Measurements from ENCODE around the gene ATP2C2. TPM values are rescaled to one million over a fixed set of nuclear protein-coding genes. Genes with fewer than 3 reads are reported as not detected.
"Not testable (repeated sequence)": the region's sequence is repeated elsewhere in the genome, so short reads cannot be mapped to it uniquely, and the experiment has no call there.

The ATP2C2 gene
- total RNA-seq, 2 experiments from 2014 or later: not detected

DNA sequence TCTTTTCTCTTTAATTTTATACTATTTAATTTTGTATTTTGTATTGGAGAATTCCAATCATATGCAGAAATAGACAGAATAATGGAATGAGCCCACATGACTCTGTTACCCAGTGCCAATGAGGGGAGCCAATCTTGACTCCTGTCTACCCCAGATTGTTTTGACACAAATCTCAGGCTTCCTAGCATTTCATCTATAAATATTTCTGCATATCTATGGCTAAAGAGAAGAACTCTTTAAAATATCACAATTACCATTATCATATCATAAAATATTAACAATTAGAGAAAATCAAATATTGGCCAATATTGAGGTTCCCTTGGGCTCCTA, 23.7 kb downstream of the ATP2C2 start:
- H3K27ac Mint-ChIP-seq: no peak overlapping the region
- intact Hi-C loops (cut with DNase I, micrococcal nuclease): no loop called here
- TF ChIP-seq, protein P1, sequence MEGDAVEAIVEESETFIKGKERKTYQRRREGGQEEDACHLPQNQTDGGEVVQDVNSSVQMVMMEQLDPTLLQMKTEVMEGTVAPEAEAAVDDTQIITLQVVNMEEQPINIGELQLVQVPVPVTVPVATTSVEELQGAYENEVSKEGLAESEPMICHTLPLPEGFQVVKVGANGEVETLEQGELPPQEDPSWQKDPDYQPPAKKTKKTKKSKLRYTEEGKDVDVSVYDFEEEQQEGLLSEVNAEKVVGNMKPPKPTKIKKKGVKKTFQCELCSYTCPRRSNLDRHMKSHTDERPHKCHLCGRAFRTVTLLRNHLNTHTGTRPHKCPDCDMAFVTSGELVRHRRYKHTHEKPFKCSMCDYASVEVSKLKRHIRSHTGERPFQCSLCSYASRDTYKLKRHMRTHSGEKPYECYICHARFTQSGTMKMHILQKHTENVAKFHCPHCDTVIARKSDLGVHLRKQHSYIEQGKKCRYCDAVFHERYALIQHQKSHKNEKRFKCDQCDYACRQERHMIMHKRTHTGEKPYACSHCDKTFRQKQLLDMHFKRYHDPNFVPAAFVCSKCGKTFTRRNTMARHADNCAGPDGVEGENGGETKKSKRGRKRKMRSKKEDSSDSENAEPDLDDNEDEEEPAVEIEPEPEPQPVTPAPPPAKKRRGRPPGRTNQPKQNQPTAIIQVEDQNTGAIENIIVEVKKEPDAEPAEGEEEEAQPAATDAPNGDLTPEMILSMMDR (IDR thresholded peaks at IDR 0.05): no peak
- peaks cover 31% of the 10 kb centered on the region for H3K27me3 Mint-ChIP-seq
- H3K4me3 Mint-ChIP-seq: no peak overlapping the region
- no peaks in the 10 kb centered on the region for H3K36me3 Mint-ChIP-seq (ENCODE audit: low read depth)
- Histone ChIP-seq H3K4me3 (ENCODE audit: low read length) (no peak overlapping the region), H3K27me3 (ENCODE audit: control insufficient read depth in 1 of 2, insufficient read depth in 2 of 2, low read length in 2 of 2) (peaks cover 0 to 3% of the 10 kb centered on the region in 2 experiments), H3K27ac (ENCODE audit: low read depth in 1 of 2, low read length in 2 of 2) (no peak overlapping the region), H3K9me3 (ENCODE audit: control insufficient read depth in 1 of 2, insufficient read depth in 1 of 2, low read length in 2 of 2) (peaks cover 0 to 11% of the 10 kb centered on the region in 2 experiments), H3K36me3 (ENCODE audit: insufficient read depth, low read length) (no peaks in the 10 kb centered on the region), H3K4me1 (ENCODE audit: insufficient read depth, low read length) (no peaks in the 10 kb centered on the region)
- ChIA-PET CTCF (no interaction called here), POLR2A (no interaction called here)
- ATAC-seq (ENCODE audit: poor library complexity) (no peak), DNase-seq (no peak)
- no peaks in the 10 kb centered on the region for H3K4me1 Mint-ChIP-seq (ENCODE audit: low read depth)
- H3K9me3 Mint-ChIP-seq: no peaks in the 10 kb centered on the region

DNA sequence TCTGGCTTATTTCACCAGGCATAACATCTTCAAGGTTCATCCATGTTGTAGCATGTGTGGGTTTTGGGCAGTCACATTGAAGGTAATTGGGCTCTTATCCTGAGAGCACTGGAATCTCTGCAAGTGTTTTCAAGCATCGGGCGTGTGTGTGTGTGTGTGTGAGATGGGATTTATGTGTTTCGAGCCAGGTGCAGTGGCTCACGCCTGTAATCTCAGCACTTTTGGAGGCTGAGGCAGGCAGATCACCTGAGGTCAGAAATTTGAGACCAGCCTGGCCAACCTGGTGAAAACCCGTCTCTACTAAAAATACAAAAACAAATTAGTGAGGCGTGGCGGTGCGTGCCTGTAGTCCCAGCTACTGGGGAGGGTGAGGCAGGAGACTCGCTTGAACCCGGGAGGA, 27.7 kb downstream of the ATP2C2 start:
- H3K4me3 Mint-ChIP-seq; CTCF ChIA-PET; H3K4me3 ChIP-seq (ENCODE audit: low read length); H3K27me3 ChIP-seq (ENCODE audit: control insufficient read depth in 1 of 2, insufficient read depth in 2 of 2, low read length in 2 of 2); POLR2A ChIA-PET; DNase-seq; H3K4me1 Mint-ChIP-seq (ENCODE audit: low read depth); H3K36me3 Mint-ChIP-seq (ENCODE audit: low read depth); ATAC-seq (ENCODE audit: poor library complexity); H3K9me3 Mint-ChIP-seq; H3K36me3 ChIP-seq (ENCODE audit: insufficient read depth, low read length); intact Hi-C loops (cut with DNase I, micrococcal nuclease); H3K4me1 ChIP-seq (ENCODE audit: insufficient read depth, low read length); H3K27ac Mint-ChIP-seq; H3K27ac ChIP-seq (ENCODE audit: low read depth in 1 of 2, low read length in 2 of 2): not testable (repeated sequence)
- peaks cover 0 to 15% of the 10 kb centered on the region in 2 experiments for H3K9me3 ChIP-seq (ENCODE audit: control insufficient read depth in 1 of 2, insufficient read depth in 1 of 2, low read length in 2 of 2)
- H3K27me3 Mint-ChIP-seq: peaks cover 31% of the 10 kb centered on the region

DNA sequence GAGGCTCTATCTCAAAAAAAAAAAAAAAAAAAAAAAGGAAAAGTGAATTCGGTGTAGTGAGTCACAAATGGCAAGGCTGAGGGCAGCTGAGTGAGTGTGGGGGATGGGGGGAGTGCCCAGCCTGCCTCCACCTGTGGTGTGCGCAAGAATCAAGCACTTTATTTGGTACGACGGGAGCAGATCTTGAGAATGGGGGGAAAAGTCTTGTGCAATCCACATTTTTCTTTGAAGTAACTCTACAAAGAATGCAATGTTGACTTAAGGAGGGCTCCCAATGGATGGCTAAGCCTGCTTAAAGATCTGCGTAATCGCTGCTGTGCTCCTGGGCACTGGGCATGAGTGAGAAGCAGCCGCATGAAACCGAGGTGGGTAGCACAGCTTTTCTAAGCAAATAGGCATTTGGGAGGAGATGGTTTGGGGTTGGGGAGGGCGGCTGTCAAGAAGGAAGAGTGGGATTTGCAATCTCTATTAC, 28.2 kb downstream of the ATP2C2 start:
- H3K36me3 ChIP-seq (ENCODE audit: insufficient read depth, low read length): no peaks in the 10 kb centered on the region
- ChIA-PET POLR2A (no interaction called here), CTCF (no interaction called here)
- TF ChIP-seq, protein P1 (IDR thresholded peaks at IDR 0.05): no peak
- Mint-ChIP-seq H3K9me3 (no peaks in the 10 kb centered on the region), H3K4me3 (no peak overlapping the region), H3K4me1 (ENCODE audit: low read depth) (no peaks in the 10 kb centered on the region), H3K27me3 (peaks cover 31% of the 10 kb centered on the region), H3K27ac (no peak overlapping the region), H3K36me3 (ENCODE audit: low read depth) (no peaks in the 10 kb centered on the region)
- peaks cover 0 to 3% of the 10 kb centered on the region in 2 experiments for H3K27me3 ChIP-seq (ENCODE audit: control insufficient read depth in 1 of 2, insufficient read depth in 2 of 2, low read length in 2 of 2)
- ATAC-seq (ENCODE audit: poor library complexity): no peak
- no peak for DNase-seq
- H3K4me3 ChIP-seq (ENCODE audit: low read length): no peak overlapping the region
- no peak overlapping the region for H3K27ac ChIP-seq (ENCODE audit: low read depth in 1 of 2, low read length in 2 of 2)
- no peaks in the 10 kb centered on the region for H3K4me1 ChIP-seq (ENCODE audit: insufficient read depth, low read length)
- peaks cover 0 to 15% of the 10 kb centered on the region in 2 experiments for H3K9me3 ChIP-seq (ENCODE audit: control insufficient read depth in 1 of 2, insufficient read depth in 1 of 2, low read length in 2 of 2)
- intact Hi-C loops (cut with DNase I, micrococcal nuclease): no loop called here

DNA sequence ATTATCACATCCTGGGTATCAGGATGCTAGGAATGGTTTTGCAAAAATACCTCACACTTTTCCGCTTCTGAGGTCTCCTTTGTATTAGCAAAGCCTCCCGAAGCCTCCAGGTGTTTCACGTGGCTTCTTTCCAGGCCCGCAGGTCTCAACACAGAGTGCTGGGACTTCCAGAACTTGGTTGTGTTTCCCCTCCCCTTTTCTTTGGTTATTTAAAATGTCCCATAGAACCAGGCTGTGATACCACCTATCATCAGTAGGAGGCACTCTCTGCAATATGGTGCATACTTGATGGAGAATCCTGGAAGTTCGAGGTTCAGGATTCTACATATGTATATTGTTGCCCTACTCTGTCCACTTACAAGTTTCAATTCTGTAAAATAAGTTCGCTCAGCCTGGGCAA, 28.8 kb downstream of the ATP2C2 start:
- H3K9me3 Mint-ChIP-seq: no peaks in the 10 kb centered on the region
- H3K27me3 Mint-ChIP-seq: peaks cover 35% of the 10 kb centered on the region
- Histone ChIP-seq H3K4me1 (ENCODE audit: insufficient read depth, low read length) (no peaks in the 10 kb centered on the region), H3K27me3 (ENCODE audit: control insufficient read depth in 1 of 2, insufficient read depth in 2 of 2, low read length in 2 of 2) (peaks cover 0 to 3% of the 10 kb centered on the region in 2 experiments), H3K4me3 (ENCODE audit: low read length) (no peak overlapping the region), H3K9me3 (ENCODE audit: control insufficient read depth in 1 of 2, insufficient read depth in 1 of 2, low read length in 2 of 2) (peaks cover 0 to 15% of the 10 kb centered on the region in 2 experiments), H3K27ac (ENCODE audit: low read depth in 1 of 2, low read length in 2 of 2) (no peak overlapping the region), H3K36me3 (ENCODE audit: insufficient read depth, low read length) (no peaks in the 10 kb centered on the region)
- ChIA-PET CTCF (no interaction called here), POLR2A (no interaction called here)
- intact Hi-C loops (cut with DNase I, micrococcal nuclease): no loop called here
- H3K4me1 Mint-ChIP-seq (ENCODE audit: low read depth): no peaks in the 10 kb centered on the region
- H3K27ac Mint-ChIP-seq: no peak overlapping the region
- DNase-seq (no peak), ATAC-seq (ENCODE audit: poor library complexity) (no peak)
- TF ChIP-seq, protein P1 (IDR thresholded peaks at IDR 0.05): no peak
- no peak overlapping the region for H3K4me3 Mint-ChIP-seq
- no peaks in the 10 kb centered on the region for H3K36me3 Mint-ChIP-seq (ENCODE audit: low read depth)

All from CD4-positive, alpha-beta T cell (primary cell).